NCI-H146 (cell line): ENCODE data around the gene LINC00237.

Source experiments
- DNase-seq: peaks from one replicate; lab custom pipeline; 2025; lab: John Stamatoyannopoulos, UW

LINC00237 gene

DNA sequence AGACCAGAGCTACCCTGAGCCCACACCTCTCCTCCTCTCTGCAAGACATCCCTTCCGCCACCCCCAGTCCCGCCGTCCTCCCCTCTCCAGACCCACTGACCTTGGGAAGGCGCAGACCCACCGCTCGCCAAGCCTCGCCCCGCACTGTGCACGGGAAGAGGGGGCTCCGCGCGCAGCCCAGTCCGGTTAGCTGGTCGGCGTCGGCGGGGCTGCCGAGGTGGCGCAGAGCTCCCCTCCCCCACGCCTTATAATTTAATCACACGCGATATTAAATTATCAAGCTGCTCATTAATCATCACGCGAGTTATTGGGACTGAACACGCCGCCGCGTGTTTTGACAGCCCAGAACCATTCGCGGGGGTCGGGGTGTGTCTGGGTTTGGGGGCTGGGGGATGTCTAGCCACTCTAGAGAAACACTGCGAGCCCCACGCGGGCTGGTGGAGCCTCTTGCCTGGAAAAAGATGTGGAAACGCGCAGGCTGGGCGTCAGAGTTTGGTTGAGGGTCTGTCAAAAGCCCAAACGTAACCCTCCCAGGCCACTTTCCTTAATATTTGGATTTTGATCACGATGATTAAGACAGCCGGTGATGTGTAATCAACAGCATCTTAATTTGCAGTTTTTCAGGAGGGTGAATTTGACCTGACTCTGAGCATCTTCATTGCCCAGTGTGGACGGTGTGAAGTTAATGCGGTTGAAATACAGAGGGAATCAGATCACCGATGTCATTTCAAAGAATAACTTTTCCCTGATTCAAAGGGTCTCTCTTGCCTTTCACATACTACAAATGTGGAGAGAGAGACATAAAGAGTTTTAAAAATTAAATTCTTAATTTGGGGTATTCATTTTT is at the start of gene LINC00237:
LINC00237 (minus strand) TSS at position 188 of the 847 bp plus-strand sequence.
- peak; percentile 38 for DNase-seq

DNA sequence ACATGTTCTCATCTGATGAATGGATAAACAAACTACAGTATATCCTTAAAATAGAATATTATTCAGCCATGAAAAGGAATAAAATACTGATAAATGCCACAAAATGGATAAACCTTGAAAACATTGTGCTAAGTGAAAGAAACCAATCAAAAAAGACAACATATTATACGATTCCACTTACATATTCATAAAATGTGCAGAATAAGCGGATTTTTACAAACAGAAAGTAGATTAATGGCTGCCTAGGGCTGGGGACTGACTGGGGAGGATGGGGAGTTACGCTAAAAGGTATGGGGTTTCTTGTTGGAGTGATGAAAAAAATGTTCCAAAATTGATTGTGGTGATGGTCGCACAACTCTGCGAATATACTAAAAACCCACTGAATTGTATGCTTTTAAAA is 49.1 kb upstream of the LINC00237 start:
- DNase-seq: no peak

DNA sequence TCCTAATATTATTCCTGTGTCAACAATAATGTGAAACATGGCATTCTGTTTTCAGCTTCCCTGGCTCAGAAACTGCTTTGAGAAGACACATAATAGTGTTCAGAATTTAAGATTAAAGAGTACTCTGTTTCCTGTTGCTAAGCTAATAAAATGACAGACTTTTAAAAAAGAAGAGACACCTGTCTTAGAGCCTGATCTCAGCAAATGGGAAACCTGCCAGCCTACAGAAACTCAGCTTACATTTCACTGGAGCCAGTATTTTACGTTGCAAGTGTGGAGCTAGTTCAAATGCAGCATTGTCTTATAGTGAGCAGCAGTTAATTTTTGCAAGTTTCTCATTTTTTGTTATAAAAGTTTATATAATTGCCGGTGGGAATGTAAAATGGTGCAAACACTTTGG is 48.5 kb upstream of the LINC00237 start:
- DNase-seq: no peak

DNA sequence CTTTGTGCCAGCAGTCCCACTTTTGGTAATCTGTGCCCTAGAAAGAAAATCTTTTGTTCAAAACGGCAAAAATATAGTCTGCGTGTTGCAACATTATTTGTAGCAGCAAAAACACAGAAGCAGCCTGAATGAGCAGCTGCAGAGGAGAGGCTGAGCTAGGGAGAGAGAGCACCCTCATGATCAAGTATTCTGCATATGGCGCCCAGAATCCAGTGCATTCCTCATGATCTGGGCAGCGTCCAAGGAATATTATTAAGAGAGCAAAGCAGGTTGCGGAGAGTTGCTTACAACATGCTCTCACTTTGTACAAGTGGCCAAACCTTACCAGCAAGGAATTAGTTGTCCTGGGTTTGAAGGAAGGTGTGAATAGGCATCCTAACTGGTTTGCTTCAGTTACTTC is 45.6 kb upstream of the LINC00237 start:
- no peak for DNase-seq

DNA sequence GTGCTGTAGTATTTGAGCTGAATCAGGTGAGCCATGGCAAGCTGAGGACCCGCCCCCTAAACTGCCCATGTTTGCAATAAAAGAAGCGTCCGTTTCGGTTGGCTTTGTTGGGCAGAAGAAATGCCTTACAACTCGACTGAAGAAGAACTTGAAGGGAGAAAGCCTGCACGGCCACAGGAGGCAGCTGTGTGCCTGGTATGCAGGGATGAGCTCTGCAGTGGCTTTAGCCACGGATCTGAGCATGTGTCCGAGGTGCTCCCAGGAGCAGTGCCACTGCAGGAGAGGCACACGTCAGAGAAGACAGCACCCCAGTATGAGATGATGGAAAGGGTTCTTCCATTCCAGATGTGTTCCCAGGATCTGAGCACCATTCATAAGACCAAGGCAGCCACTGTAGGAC is 43.2 kb upstream of the LINC00237 start:
- no peak for DNase-seq

DNA sequence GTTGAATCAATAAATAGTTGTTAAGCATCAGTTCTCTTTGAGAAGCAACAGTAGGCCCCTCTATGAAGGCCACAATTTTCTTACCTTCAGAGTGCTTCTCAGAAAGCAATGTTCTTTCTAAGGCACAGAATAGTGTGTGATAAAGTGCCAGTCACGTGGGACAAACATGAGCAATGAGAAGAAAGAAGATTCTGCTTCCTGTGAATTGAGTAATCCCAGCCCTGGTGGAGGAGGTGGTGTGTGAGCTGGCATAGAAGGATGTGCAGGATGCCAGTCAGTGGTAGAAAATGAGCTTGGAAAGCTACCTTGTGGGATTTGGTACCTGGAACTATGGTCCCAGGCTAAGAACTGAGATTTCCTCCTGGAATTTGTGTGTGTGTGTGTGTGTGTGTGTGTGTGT is 41.4 kb upstream of the LINC00237 start:
- DNase-seq: no peak

DNA sequence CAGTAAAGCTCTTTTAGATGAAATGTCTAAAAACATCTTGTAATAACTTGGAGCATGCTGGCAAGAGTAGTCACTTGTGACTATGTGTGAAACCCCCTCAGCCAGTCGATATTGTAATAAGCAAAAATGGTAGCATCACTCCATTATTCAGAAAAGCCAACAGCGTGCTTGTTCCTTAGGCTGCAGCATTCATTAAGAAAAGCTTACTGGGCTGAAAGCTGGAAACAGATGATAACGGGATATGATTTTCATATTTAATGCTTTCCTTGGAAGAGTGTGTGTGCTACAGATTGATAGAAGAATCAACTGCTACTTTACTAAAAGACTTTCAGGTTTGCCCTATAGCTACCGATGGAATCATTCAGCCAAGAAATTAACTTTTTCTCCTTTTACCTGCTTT is 40.1 kb upstream of the LINC00237 start:
- no peak for DNase-seq

DNA sequence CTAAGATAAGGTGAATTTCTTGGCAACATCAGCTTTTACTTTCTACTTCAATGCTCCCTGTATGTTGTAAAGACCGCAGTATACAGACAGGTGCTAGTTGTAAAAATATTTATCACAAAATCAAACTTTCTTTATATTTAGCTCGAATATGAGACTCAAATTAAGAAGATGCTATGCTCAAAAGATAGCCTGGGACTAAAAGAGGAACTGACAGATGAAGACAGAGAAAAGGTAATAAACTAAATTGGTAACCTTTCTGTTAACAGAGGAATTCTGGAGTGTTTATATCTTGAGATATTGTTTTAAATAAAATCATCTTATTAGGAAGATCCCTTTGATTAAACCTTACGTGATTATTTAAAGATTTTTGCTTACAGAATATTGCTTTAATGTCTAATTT is 39.3 kb upstream of the LINC00237 start:
- no peak for DNase-seq

DNA sequence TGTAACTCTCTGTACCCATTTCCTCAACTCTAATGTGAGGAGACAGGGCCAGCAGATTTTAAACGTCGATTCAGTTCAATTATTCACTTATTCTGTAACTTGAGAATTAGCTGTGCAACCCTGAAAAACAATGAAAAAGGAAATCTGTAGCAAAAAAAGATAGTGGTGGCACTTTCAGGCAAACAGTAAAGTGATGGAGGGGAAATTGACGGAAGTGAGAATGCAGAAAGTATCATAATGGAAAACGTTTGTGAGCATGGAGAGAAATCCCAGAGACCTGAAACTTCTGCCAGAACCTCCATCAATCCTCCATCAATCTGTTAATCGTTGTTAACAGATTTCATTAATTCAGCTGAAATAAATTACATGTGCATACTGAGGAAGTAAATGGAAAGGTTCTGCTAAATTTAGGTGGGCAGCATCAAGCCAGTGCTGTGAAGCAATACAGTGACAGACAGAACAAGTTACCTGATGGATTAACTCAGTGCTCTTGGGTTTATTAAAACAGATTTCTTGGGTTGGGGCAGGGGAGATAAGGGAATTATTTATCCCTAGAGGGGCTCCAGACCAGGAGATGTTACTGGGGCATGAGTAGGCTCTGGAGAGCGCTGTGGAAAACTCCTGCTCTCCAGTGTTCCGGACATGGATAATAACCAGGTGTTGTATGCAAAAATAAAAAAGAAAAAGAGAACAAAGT is 37.2 kb upstream of the LINC00237 start:
- DNase-seq: no peak

DNA sequence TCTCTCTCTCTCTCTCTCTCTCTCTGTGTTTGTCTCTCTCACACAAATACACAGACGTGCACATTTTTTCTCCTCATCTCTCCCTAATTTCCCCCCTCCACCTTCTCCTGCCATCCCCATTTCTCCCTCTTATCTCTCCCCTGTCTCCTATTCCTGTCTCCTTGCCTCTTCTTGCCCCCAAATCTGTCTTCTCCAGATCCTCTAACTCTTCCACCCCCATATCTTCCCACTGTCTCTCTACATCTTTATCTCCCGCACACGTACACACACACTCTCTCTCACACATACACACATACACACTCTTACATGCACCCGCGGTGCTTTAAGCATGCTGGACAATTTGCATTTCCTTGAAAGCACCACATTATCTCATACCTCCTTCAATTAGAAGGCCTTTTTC is 35.7 kb upstream of the LINC00237 start:
- no peak for DNase-seq

DNA sequence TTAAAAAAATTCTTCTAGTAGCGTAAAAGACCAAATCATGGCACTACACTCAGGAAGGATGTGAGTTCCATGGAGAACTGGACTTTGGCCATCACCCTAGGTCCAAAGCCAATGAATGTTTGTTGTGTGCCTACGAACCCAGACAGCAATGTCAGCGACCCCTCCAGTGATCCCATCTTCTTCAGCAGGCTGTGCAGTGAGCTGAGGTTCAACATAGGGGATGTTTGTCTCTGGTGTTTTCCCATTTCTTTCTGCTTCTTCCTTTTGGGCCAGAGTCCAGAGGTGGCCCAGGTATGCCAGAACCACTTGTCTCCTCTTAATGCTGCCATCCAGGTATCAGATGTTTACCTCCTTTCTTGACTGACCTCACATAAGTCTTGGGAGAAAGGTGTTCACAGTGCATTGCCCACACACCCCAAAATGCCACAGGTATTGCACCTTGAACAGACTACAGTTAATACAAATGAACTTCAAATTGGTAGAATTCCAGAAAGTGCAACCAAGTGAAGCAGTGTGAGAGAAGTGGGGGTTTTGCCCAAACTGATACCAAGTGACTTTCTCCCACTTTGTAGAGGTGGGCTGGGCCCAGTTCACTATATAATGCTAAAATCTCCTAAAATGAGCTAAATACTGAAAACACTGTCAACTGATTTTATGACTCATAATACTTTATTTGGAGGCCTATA is 33.9 kb upstream of the LINC00237 start:
- no peak for DNase-seq

DNA sequence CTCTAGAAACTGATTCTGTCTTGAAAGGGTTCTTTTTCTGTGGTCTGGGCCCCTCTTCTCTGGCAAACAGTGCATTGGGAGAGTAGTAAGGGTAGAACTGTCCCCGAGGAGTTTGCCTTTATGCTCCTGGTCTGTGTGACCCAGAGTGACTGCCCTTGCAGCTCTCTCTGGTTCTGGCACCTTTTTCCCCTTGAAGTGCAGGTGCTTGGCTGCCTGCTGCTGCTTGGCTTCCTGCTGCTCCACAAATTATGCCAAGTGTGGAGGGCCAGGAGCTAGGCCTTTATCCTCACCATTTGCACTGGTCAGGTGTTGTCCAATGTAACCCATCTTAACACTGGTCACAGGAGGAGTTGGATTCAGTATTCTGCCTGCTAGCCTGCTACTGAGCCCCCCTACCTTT is 30.9 kb upstream of the LINC00237 start:
- peak; percentile 91 for DNase-seq

DNA sequence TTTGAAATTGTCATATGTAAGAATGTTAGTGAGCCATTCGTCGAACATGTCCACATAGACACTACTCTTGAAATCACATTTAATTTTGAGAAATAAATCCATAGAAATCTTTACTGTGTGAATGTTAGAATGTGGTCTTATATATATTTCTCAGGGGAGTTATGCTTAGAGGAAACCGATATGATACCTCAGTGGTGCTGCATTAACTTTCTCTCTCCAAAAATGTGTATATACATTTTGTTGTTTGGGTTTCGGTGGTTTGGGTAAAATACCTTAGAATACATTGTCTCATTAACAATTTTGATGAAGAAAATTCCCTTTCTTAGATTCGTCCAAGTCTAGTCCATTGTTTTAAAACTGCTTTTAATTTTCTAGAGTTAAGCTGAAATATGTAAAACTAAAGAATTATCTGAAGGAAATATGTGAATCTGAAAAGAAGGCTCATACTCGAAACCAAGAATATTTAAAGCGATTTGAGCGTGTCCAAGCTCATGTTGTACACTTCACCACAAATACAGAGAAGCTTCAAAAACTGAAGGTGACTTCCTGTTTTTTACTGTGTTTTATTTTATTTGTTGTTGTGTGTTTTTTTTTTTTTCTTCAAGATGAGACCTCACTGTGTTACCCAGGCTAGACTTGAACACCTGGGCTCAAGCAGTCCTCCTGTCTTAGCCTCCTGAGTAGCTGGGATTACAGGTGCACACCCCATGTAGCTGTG is 30.0 kb upstream of the LINC00237 start:
- DNase-seq: no peak

DNA sequence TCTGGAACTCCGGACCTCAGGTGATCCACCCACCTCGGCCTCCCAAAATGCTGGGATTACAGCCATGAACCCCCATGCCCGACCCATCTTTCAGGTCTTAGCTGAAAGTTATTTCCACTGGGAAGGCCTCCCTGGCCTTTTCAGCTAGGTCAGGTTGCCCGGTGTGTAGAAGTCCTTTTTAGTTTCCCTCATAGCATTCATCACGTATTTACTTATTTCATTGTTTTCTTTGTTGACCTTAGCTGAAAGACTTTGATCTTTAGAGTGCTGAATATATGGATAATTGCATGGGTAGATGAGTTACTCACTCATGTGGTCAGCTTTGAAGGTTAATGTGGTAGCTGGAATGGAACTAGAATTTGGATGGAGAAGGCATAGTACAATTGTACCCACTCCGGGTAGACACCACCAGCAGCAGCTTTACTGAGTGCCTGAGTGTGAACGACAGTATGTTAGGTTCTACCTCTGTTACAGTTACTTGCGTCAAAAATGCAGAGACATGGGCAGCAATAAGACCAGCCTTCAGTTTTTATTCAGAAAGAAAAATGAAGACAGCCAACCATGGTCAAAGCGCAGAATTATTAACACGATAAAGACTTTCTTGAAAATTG is 28.8 kb upstream of the LINC00237 start:
- peak; percentile 50 for DNase-seq

DNA sequence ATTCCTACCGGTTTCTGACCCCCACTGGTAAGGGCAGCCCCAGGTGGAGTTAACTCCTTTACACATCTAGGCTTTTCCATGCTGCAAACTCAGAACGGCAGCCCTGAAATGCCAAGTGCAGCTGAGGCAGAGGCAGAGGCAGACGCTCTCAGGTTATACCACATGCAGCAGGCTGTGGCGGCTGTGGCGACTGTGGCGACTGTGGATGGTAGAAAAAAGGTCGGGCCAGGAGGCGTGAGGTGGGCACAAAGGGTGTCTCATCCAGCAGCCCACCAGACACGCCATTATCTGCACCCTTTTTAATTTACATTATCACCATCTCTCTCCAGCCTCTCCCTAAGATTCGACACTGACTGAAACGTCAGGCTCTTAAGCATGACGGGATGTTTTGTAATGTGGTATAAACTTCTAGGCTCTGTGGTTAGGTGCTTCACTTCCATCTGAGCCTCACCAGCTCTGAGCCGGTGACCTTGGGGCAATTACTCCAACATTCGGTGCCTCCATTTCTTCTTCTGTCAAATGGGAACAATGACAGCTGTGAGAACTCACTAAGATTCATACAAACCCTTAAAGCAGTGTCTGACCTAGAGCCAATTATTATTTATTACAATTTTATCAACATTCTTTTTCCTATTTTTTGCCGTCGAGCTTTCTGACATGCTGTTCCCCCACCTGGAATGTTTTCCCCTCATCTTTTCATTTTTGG is 27.9 kb upstream of the LINC00237 start:
- no peak for DNase-seq

DNA sequence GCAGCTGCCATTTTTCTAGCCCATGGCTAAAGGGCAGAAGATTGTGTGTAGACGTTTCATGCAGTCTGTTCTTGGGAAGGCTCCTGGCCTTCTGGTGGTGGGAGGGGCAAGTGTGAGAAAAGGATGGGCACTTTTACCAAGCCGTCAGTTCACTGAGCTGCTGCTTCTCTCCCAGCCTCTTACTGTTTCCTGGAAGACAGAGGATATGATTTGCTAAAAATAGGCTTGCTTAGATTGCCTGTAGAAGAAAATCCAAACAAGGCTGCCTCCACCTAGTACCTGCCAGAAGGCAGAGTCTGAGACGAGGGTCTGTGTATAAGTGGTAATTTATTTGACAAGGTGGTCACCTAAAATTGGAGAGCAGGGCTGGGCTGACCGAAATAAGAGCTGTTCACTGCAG is 27.2 kb upstream of the LINC00237 start:
- DNase-seq: no peak

DNA sequence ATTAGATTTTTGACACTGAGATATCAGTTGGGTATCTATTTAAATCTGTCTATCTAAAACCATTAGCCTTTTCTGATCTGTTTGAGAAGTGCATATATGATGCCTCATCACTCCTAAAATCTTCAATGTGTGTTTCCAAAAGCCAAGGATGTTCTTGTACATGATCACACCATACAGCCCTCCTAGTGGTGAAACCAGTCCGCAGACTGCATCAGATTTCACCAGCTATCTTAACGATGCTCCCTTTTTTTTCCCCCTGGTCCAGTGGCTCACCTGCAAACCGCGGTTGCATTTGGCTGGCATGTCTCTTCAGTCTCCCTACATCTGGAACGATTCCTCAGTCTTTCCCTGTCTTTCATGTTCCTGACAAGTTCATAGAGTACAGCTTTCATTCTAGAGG is 23.7 kb upstream of the LINC00237 start:
- no peak for DNase-seq

DNA sequence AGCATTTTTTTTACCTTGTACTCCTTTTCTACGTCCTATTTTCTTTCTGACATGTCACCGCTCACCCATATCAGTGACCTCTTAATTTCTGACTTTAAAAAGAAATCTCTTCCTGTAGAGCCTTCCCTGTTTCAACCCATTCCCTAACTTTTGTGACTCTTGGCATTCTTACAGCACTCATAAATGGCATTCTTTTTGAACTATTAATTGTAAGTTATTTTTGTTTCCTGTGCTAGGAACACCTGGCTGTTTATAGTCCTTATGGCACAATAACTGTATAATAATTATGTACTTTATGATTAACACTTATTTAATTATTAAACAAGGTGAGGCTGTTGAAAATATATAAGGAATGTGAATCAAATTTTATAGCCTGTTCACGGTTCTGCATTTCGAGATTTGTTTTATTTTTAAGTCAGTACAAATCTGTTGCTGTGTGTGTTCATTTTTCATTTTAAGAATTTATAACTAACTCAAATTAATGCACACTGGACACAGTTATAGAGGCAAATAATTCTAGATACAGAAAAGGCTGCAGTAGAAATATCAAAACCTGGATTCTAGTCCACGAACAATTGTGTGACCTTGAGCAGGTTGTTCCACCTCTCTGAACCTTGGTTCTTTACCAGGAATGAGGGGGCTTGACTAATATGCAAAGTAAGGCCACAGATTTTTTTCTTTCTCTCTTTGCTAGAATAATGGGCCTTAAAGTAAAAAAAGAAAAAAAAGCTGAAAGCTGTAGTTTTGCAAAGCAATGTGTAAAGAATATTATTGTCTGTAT is 21.2 kb upstream of the LINC00237 start:
- DNase-seq: no peak

DNA sequence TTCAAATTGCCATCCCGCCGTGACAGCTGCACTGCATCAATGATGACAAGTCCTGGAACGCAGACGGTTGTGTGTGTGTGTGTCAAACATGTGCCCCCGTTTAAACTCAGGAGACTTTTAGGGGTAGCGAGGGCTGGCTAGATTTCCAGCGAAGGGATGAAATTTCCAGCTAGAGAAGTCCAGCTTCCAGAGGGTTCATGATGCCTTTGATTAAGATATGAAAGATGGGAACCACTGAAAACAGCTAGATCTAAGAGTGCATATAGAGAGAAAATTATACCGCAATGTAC is 20.4 kb upstream of the LINC00237 start:
- DNase-seq: no peak

DNA sequence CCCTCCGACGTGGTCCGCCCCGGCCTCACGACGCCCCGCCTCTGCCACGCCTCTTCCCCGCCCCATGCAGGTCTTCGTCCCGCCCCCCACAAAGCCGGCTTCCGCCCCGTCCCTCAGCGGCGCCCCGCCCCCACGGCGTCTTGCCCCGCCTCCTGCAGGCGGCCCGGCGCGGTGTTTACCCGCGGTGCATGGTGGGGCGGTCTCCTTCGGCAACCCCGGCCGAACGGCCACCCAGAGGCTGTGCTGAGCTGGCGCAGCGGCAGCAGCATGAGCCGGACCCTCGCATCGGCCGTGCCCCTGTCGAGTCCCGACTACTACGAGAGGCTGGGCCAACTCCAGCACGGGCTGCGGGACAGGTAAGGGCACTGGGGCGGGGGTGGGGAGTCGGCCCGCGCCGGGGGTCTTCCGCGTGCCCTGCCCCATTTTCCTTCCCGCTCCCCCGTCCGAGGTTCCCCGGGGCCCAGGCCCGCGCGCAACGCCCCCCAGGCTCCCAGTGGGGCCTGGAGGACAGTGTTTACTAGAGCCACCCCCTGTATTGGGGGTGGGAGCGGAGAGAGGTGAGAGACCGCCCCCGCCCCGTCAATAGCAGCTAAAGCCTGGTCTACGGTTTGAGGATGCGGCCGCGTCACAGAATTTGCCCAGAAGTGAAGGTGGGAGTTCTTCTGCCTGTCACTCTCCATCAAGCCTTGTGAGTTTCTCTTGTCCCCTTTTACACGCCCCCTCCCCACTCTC is 19.9 kb upstream of the LINC00237 start, which contains the start of gene KIZ:
KIZ (plus strand) TSS at position 234 of the 732 bp plus-strand sequence; CDS start at position 268, 34 bp downstream.
- peak; percentile 98 for DNase-seq
